Trophoblast cell (in vitro differentiated cells and primary cell): ENCODE data around the gene PCNT.

Source experiments
- DNase-seq, 2 donors: peaks; one replicate each; pipeline ENCODE4 v3.0.0-alpha.2; 2016
- H2AFZ ChIP-seq: 2 replicates; pipeline ENCODE4 v1.6.1; 2013; ENCODE audit warnings: low read length, moderate library complexity, mild to moderate bottlenecking; ENCODE audit not compliant: insufficient read depth, poor library complexity
- H2AK5ac ChIP-seq: 2 replicates; pipeline ENCODE4 v1.6.1; 2013; ENCODE audit warnings: mild to moderate bottlenecking, low read length
- H2BK120ac ChIP-seq: 2 replicates; pipeline ENCODE4 v1.6.1; 2013; ENCODE audit warnings: low read length, mild to moderate bottlenecking, moderate library complexity; ENCODE audit not compliant: insufficient read depth, poor library complexity
- H2BK12ac ChIP-seq: 2 replicates; pipeline ENCODE4 v1.6.1; 2013; ENCODE audit warnings: mild to moderate bottlenecking, low read length, moderate library complexity
- H2BK5ac ChIP-seq: 2 replicates; pipeline ENCODE4 v1.6.1; 2013; ENCODE audit warnings: low read length, low read depth, moderate library complexity, mild to moderate bottlenecking; ENCODE audit not compliant: poor library complexity
- H3K14ac ChIP-seq: 2 replicates; pipeline ENCODE4 v1.6.1; 2013; ENCODE audit warnings: mild to moderate bottlenecking, low read length
- H3K18ac ChIP-seq: 2 replicates; pipeline ENCODE4 v1.6.1; 2013; ENCODE audit warnings: mild to moderate bottlenecking, low read length
- H3K23ac ChIP-seq: 2 replicates; pipeline ENCODE4 v1.6.1; 2013; ENCODE audit warnings: low read length
- H3K27ac ChIP-seq: 2 replicates; pipeline ENCODE4 v1.5.1; 2013; ENCODE audit warnings: low read depth, mild to moderate bottlenecking, inconsistent platforms, low read length, moderate library complexity
- H3K27me3 ChIP-seq: 2 replicates; pipeline ENCODE4 v1.6.1; 2013; ENCODE audit warnings: inconsistent platforms, mild to moderate bottlenecking, low read length, moderate library complexity; ENCODE audit not compliant: insufficient read depth
- H3K36me3 ChIP-seq, 2 experiments: 1 replicate in 1 of 2; 2 replicates in 1 of 2; pipeline ENCODE4 v1.6.1; 2013; ENCODE audit warnings: low read length in 2 of 2, mild to moderate bottlenecking in 2 of 2, moderate library complexity in 1 of 2; ENCODE audit not compliant: insufficient read depth in 2 of 2, control insufficient read depth in 1 of 2
- H3K4ac ChIP-seq: 2 replicates; pipeline ENCODE4 v1.6.1; 2013; ENCODE audit warnings: low read depth, mild to moderate bottlenecking, low read length, moderate library complexity
- H3K4me1 ChIP-seq, 2 experiments: 1 replicate in 1 of 2; 2 replicates in 1 of 2; pipeline ENCODE4 v1.6.1; 2013; ENCODE audit warnings: low read length in 2 of 2, mild to moderate bottlenecking in 2 of 2, moderate library complexity in 1 of 2; ENCODE audit not compliant: insufficient read depth in 2 of 2, control insufficient read depth in 1 of 2
- H3K4me2 ChIP-seq: 2 replicates; pipeline ENCODE4 v1.6.1; 2013; ENCODE audit warnings: inconsistent platforms, mild to moderate bottlenecking, low read length, moderate library complexity
- H3K4me3 ChIP-seq: 2 replicates; pipeline ENCODE4 v1.5.1; 2013; ENCODE audit warnings: mild to moderate bottlenecking, low read depth, low read length, inconsistent platforms
- H3K79me1 ChIP-seq: one replicate; pipeline ENCODE4 v1.6.1; 2013; ENCODE audit warnings: low read length
- H3K79me2 ChIP-seq: 2 replicates; pipeline ENCODE4 v1.6.1; 2013; ENCODE audit warnings: low read length, mild to moderate bottlenecking; ENCODE audit not compliant: control insufficient read depth, insufficient read depth, poor library complexity
- H3K9ac ChIP-seq: 2 replicates; pipeline ENCODE4 v1.6.1; 2013; ENCODE audit warnings: mild to moderate bottlenecking, low read length
- H3K9me3 ChIP-seq: 2 replicates; pipeline ENCODE4 v1.6.1; 2013; ENCODE audit warnings: low read depth, mild to moderate bottlenecking, control low read depth, inconsistent platforms, low read length; ENCODE audit not compliant: insufficient read depth
- H4K12ac ChIP-seq: 2 replicates; pipeline ENCODE4 v1.6.1; 2013; ENCODE audit warnings: low read depth, mild to moderate bottlenecking, low read length, moderate library complexity
- H4K8ac ChIP-seq: 2 replicates; pipeline ENCODE4 v1.6.1; 2013; ENCODE audit warnings: low read depth, mild to moderate bottlenecking, low read length, moderate library complexity
- H4K91ac ChIP-seq: one replicate; pipeline ENCODE4 v1.6.1; 2013; ENCODE audit warnings: low read depth, mild to moderate bottlenecking, low read length, moderate library complexity
- WGBS: extraction: QIAGEN DNeasy Blood & Tissue Kit; methylation state at CpG from one replicate; pipeline ENCODE4 v1.1.7; 2013; ENCODE audit warnings: missing lambda C conversion rate; ENCODE audit not compliant: insufficient read length, insufficient coverage; ENCODE audit errors: extremely low coverage; 5-methylcytosine and 5-hydroxymethylcytosine counted together

The PCNT gene

DNA sequence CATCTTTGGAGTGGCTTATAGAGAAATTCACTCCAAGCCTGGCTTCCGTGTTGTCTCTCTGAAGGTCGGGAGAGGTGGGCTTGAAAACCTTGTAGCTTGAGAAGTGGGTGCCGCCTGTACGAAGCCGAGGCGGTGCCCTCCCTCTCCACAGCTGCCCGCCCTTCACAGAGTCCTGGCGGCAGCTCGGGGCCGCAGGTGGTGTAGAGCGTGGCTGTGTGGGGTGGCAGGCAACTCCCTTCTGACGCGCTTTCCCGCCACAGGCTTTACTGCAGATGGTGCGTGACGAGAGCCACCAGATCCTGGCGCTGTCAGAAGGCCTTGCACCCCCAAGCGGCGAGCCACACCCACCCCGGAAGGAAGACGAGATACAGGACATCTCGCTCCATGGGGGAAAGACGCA, 101.6 kb downstream of the PCNT start:
- Histone ChIP-seq H3K23ac (no peak overlapping the region), H3K4me3 (no peak overlapping the region), H2BK5ac (no peak overlapping the region), H4K8ac (no peak overlapping the region), H4K91ac (no peak overlapping the region), H3K79me2 (no peaks in the 10 kb centered on the region), H2BK120ac (no peak overlapping the region), H3K14ac (no peak overlapping the region), H3K4me2 (no peak overlapping the region), H3K27ac (no peak overlapping the region), H3K9me3 (peaks cover 2% of the 10 kb centered on the region), H3K18ac (no peak overlapping the region), H3K4ac (no peak overlapping the region), H2BK12ac (no peak overlapping the region), H3K36me3 (peaks cover 69 to 72% of the 10 kb centered on the region in 2 experiments), H3K79me1 (no peaks in the 10 kb centered on the region), H3K4me1 (no peaks in the 10 kb centered on the region), H2AK5ac (no peak overlapping the region), H4K12ac (no peak overlapping the region), H3K27me3 (no peaks in the 10 kb centered on the region), H3K9ac (no peak overlapping the region), H2AFZ (no peak overlapping the region)
- no peak for DNase-seq
- WGBS: no CpG with 5 or more reads among the region's 23 CpGs

DNA sequence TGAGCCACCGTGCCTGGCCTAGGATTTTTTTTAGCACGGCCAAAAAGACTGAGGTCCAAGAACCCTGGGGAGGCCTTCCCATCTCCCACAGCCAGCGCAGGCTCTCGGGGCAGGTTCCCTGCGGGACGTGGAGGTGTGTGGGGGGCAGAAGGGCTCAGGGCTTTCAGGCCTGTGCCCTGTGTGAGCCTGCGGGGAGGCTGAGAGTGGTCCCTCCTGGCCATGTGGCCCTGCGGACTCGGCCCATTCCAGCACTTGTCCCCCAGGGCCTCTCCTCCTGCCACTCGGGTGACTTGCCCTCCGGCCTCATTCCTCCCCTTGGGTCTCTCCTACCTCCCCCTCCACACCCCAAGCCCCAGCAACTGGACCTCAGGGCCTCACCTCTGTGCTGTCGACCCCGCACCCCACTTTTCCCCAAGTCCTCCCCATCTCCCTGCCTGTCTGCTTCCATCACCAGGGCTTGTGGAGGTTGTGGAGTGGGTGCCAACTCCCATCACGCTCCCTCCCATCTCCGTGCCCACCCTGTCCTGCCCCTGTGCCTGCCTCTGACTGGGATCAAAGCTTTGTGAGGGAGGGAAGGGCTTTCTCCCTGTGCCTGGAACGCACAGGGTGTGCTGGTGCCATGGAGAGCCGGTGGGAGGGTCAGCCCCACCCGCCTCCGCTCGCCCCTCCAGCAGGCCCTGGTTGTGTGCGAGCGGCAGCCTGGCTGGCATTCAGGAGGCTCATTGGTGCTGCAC, 102.5 kb downstream of the PCNT start:
- H3K9ac ChIP-seq: no peak overlapping the region
- H4K12ac ChIP-seq: no peak overlapping the region
- H3K36me3 ChIP-seq: peaks cover 66 to 70% of the 10 kb centered on the region in 2 experiments
- H2AK5ac ChIP-seq: no peak overlapping the region
- H4K91ac ChIP-seq: no peak overlapping the region
- no peak overlapping the region for H3K14ac ChIP-seq
- H2BK5ac ChIP-seq: no peak overlapping the region
- no peak overlapping the region for H2BK12ac ChIP-seq
- no peak overlapping the region for H2AFZ ChIP-seq
- WGBS: no CpG with 5 or more reads among the region's 22 CpGs
- no peaks in the 10 kb centered on the region for H3K9me3 ChIP-seq
- H3K4me1 ChIP-seq: no peaks in the 10 kb centered on the region
- H3K23ac ChIP-seq: no peak overlapping the region
- DNase-seq: no peak
- H3K27ac ChIP-seq: no peak overlapping the region
- H3K79me1 ChIP-seq: no peaks in the 10 kb centered on the region
- no peak overlapping the region for H4K8ac ChIP-seq
- H3K4me2 ChIP-seq: no peak overlapping the region
- no peaks in the 10 kb centered on the region for H3K27me3 ChIP-seq
- no peak overlapping the region for H3K4ac ChIP-seq
- H3K79me2 ChIP-seq: no peaks in the 10 kb centered on the region
- no peak overlapping the region for H3K18ac ChIP-seq
- no peak overlapping the region for H2BK120ac ChIP-seq
- H3K4me3 ChIP-seq: no peak overlapping the region

DNA sequence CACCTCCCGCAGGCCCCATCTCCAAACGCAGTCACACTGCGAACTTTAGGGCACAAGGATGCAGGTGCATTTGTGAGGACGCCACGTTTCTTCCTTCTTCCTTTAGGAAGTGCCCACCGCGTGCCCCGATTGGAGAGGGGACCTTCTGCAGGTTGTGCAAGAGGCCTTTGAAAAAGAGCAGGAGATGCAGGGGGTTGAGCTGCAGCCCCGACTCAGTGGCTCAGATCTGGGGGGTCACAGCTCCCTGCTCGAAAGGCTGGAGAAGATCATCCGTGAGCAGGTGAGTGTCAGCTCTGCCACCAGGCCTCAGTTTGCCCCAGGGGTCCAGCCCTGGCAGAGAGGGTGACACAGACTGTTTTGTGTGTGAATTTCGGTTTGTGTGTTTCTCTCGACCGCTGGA, 103.6 kb downstream of the PCNT start:
- DNase-seq: no peak
- WGBS: no CpG with 5 or more reads among the region's 14 CpGs
- H4K12ac ChIP-seq: no peak overlapping the region
- H3K79me2 ChIP-seq: no peaks in the 10 kb centered on the region
- no peak overlapping the region for H3K23ac ChIP-seq
- no peak overlapping the region for H2BK120ac ChIP-seq
- H3K4me2 ChIP-seq: no peak overlapping the region
- H4K8ac ChIP-seq: no peak overlapping the region
- no peak overlapping the region for H2AK5ac ChIP-seq
- no peak overlapping the region for H4K91ac ChIP-seq
- H3K4me1 ChIP-seq: no peaks in the 10 kb centered on the region
- no peak overlapping the region for H3K4me3 ChIP-seq
- no peak overlapping the region for H3K14ac ChIP-seq
- no peak overlapping the region for H3K9ac ChIP-seq
- H3K79me1 ChIP-seq: no peaks in the 10 kb centered on the region
- no peaks in the 10 kb centered on the region for H3K27me3 ChIP-seq
- H3K4ac ChIP-seq: no peak overlapping the region
- no peaks in the 10 kb centered on the region for H3K9me3 ChIP-seq
- peaks cover 66 to 70% of the 10 kb centered on the region in 2 experiments for H3K36me3 ChIP-seq
- H3K18ac ChIP-seq: no peak overlapping the region
- H2BK12ac ChIP-seq: no peak overlapping the region
- no peak overlapping the region for H3K27ac ChIP-seq
- no peak overlapping the region for H2BK5ac ChIP-seq
- no peak overlapping the region for H2AFZ ChIP-seq

DNA sequence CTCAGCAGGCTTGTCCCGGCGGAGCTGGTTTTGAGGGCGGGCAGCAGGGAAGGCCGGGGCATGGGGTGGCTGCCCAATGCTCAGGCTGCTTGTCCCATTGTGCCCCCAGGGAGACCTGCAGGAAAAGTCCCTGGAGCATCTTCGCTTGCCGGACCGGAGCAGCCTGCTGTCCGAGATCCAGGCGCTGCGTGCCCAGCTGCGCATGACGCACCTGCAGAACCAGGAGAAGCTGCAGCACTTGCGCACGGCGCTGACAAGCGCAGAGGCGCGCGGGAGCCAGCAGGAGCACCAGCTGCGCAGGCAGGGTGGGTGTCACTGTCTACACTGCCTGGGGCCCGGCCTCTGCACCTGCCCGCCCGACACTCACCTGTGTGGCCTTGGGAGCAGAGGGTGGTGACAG, 104.3 kb downstream of the PCNT start:
- Histone ChIP-seq H4K12ac (no peak overlapping the region), H3K4me2 (no peak overlapping the region), H3K18ac (no peak overlapping the region), H3K4me1 (no peaks in the 10 kb centered on the region), H3K36me3 (peaks cover 67 to 72% of the 10 kb centered on the region in 2 experiments), H3K14ac (no peak overlapping the region), H3K4ac (no peak overlapping the region), H3K79me2 (no peaks in the 10 kb centered on the region), H3K4me3 (no peak overlapping the region), H3K27ac (no peak overlapping the region), H3K27me3 (no peaks in the 10 kb centered on the region), H2BK120ac (no peak overlapping the region), H2BK12ac (no peak overlapping the region), H3K79me1 (no peaks in the 10 kb centered on the region), H3K9me3 (no peaks in the 10 kb centered on the region), H3K23ac (no peak overlapping the region), H2AFZ (no peak overlapping the region), H2AK5ac (no peak overlapping the region), H4K8ac (no peak overlapping the region), H4K91ac (no peak overlapping the region), H3K9ac (no peak overlapping the region), H2BK5ac (no peak overlapping the region)
- no CpG with 5 or more reads among the region's 23 CpGs for WGBS
- no peak for DNase-seq
